HG03135 (cell line): ENCODE results near the gene PDE4DIP.
"Not testable (repeated sequence)": the region's sequence is repeated elsewhere in the genome, so short reads cannot be mapped to it uniquely, and the experiment has no call there.

Experiments used
- ATAC-seq: cut with Tn5 transposase; IDR thresholded peaks from one replicate; pipeline ENCODE4 v1.9.1; 2021; ENCODE audit warnings: mild to moderate bottlenecking, moderate library complexity; ENCODE audit not compliant: unreplicated experiment

Gene PDE4DIP

DNA sequence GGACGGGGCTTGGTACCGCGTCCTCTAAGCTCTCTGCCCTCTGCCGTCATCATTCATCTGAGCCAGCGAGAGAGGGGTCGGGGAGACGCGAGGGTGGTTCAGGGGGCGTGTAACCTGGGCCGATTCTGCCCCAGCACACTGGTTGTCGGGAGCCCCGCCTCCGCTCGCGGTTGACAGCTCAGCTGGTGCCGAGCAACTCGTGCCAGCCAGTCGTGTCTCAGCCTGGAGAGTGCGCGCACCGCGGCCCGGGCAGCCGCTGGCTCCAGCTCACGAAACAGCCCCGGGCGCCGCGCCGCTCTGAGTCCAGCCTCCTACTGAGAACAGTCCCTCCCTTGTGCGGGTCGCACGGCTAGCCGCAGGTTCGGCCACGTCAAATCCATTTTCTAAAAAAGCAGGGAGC is at the start of gene PDE4DIP:
PDE4DIP (plus strand) TSS at position 209 of the 400 bp plus-strand sequence. CDS start 347 bp downstream, outside the sequence.
- ATAC-seq: not testable (repeated sequence)

DNA sequence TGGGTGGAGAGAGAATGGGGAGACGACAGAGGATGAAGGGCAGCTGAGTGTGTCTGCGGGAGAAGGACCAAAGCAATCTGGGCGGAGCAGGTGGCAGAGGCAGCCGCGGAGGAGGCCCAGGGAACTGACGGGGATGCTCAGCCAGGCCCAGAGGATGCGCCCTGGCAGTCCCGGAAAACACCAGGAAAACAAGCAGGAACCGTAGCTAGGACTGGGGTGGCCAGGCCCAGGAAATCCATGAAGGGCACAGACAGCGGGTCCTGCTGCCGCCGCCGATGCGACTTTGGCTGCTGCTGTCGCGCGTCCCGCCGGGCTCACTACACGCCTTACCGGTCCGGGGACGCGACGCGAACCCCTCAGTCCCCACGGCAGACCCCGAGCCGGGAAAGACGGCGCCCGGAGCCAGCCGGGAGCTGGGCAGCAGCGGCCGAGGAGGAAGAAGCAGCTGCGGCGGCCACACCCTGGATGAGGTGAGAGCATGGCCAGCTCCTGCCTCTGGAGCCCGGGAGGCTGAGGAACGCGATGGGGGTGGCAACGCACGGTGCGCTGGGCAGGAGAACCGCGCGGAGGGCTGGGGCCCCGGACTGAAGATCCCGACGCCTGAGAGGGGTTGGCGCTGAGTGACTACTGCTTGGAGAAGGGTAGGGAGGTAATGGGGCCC is 35.8 kb upstream of the PDE4DIP start:
- not testable (repeated sequence) for ATAC-seq

DNA sequence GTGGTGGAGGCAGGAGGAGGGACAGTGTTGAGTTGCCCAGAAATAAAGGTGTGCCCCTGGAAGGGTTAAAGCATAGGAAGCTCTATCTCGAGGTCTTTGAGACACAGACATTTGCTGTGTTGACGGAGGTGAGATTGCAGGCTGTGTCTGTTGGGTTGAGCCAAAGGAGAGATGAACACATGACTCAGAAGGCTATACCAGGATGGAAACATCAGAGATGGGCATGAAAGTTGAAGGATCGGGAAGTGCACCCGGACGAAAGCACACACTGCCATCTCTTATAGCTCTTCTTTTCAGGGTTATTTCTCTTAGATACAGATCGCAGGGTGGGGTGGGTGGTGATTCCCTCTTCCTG is 35.3 kb upstream of the PDE4DIP start:
- not testable (repeated sequence) for ATAC-seq

DNA sequence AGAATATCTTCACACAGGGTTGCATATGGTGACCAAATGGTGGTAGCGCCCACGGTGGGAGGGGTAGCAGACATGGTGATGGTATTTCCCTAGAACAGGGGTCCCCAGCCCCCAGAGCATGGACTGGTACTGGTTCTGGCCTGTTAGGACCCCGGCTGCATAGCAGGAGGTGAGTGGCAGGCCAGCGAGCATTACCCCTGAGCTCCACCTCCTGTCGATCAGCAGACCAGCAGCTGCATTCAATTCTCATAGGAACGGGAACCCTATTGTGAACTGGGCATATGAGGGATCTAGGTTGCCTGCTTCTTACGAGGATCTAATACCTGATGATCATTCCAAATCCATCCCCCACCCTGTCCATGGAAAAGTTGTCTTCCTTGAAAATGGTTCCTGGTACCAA is 22.0 kb upstream of the PDE4DIP start:
- not testable (repeated sequence) for ATAC-seq

DNA sequence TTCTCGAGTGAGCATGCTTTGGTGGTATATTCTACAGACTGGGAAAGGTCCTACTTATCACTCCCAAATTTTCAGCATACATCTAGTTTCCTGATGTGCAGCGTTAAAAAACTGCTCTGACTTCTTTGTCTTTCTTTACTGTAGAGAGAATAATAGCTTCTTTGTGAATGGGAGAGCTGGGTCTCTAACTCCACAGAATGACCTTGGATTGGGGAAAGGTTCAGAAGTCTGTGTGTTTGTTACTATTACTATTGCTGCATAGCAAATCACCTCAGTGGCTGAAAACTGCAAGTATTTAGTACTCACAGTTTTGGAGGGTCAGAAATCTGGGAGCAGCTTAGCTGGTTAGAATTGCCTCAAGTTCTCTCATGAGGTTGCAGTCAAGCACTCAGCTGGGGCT is 20.4 kb upstream of the PDE4DIP start:
- not testable (repeated sequence) for ATAC-seq

DNA sequence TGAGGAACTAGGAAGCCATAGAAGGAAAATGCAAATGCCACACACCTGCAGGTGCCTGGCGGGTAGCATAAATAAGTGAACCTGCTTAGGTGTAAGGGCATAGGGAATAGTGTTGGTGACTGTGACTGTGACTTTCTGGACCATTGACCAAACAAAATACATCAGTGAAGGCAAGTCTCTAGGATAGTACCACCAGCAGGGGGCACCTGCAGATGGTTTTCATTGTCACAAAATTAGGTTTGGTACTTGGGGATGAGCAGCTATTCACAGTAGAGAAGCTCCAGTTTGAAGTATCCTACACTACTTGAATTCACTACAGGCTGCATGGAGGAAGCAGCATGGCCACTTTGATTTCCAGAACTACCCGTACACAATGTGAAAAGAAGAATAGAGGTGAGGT is 19.2 kb upstream of the PDE4DIP start:
- ATAC-seq: not testable (repeated sequence)

DNA sequence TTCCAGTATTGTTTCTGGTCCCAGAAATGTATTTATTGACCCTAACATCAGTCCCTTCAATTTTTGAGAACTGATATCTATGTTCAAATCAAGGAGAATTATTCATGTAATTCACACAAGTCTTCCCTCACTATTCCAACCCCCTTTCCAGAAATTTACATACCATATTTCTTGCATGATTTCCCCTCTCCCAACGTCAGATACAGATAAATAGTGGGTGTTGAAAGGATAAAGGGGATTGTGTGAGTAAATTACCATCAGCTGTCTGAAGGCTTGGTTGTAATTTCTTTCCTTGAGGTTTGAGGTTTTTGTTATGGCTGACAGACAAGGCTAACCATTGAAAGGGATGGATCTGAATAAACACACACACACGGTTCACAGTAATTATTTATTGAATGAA is 15.7 kb upstream of the PDE4DIP start:
- not testable (repeated sequence) for ATAC-seq

DNA sequence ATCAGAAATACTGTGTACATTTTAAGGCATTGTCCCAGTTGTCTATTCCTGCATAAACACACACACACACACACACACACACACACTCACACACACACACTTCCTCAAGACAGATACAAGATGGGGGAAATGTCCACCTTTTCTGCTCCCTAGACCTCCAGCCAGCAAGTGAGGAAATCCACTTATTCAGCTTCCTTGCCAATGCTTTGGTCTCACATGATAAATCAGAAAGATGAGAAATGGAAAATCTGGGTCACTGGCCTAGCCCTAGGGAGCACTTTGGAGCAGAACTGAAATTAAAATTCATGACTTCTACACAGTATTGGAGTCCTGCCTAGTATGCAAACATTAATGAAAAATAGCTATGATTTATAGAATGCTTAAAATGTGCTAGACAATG is 15.3 kb upstream of the PDE4DIP start:
- ATAC-seq: not testable (repeated sequence)

DNA sequence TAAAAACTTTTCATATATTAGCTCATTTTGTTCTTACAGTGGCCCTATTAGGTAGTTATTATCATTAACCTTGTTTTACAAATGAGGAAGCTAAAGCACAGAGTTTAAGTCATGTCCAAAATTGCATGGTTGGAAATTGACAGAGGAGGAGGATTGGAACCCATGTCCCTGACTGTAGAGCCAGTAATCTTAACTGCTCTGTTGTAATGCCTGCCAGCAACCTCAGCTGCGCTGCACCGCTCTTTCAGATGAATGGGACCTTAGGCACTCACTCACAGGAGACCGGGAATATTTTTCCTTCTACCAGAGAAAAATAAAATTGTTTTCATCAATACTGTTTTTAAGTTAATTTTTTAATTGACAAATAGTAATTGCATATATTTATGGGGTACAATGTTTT is 14.9 kb upstream of the PDE4DIP start:
- not testable (repeated sequence) for ATAC-seq

DNA sequence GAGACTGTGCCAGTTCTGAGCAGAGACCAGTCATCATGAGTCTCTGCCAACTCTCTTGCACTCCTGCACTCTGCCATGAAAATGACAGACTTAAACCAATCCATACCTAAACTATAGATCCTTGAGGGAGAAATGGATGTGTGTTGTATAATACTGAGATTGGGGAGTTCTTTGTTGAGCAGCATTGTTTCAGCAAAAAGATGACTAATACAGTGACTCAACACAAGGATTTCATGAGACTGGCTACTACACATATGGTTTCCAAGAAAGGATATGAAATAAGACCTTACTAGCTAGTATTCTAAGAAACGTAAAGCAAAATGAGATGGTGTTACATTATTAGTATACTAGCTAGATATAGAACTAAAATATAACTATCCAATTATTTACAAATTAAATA is 3.0 kb upstream of the PDE4DIP start:
- not testable (repeated sequence) for ATAC-seq

DNA sequence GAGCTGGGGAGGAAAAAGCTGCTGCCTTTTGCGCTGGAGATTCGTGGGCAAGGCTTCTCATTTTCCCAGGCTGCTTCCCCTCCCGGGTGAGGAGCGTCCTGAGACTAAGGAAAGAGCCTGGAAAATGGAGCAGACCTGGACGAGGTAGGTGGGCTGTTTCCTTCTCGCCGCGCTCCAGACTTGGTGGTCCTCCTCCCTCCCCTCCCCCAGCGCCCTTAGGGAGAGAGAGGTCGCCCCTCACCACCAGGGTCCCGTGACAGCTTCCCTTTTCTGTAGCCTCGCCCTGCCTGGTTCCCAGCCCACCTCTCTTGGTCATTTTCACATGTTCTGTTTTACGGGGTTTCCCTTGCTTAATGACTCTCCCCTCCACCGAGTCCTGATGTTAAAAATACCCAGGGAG is 423 bp downstream of the PDE4DIP start:
- not testable (repeated sequence) for ATAC-seq

DNA sequence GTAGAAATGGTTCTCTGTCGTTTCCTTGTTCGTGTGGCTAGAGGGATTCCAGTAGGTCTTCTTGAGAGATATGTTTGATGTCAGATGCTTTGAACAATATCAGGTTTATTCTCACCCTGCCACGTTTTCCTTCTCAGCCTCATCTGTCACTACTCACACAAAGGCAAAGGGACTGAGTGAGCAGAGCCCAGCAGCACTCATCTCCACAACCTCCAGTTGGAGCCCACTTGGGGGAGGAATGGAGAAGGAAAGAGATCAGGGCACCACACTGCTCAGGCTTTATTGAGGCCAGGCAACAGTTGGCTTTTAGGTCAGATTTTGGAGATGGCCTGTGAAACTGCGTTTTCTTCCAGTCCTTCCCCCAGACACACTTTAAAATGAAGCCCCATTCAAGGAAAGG is 840 bp downstream of the PDE4DIP start:
- ATAC-seq: not testable (repeated sequence)

DNA sequence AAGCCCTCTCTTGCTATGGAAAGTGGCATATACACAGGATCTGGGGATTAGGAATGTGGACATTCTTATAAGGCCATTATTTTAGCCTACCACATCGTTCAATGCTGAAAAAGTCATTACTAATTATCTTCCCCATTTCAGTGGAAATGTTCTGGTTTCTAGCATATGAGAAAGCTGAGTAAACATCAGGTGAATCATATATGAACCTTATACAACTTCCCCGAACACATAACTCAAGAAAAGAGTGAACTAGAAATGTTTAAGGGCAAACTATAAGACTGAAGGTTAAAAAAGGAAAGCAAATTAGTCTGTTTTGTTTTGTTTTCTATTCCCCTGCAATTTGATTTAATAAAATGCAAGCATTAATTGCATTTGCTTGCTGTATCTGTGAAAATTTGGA is 6.1 kb downstream of the PDE4DIP start:
- ATAC-seq: not testable (repeated sequence)

DNA sequence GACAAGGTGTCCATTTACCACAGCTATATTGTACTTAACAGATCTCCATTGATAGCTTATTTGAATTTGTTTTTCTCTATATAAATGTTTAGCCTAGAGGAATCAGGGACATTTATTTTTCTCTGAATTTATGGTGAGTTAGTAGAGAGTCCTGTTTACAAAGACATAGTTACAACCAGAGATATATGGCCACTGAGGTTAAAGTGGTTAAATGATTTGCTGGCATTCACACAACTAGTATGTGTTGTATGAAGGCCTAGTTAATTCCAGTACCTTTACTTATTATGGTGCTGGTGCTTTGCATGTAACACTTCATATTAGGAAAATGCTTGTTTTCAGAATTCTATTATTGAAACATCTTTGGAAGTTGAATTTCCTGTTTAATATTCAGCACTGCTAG is 6.6 kb downstream of the PDE4DIP start:
- not testable (repeated sequence) for ATAC-seq

DNA sequence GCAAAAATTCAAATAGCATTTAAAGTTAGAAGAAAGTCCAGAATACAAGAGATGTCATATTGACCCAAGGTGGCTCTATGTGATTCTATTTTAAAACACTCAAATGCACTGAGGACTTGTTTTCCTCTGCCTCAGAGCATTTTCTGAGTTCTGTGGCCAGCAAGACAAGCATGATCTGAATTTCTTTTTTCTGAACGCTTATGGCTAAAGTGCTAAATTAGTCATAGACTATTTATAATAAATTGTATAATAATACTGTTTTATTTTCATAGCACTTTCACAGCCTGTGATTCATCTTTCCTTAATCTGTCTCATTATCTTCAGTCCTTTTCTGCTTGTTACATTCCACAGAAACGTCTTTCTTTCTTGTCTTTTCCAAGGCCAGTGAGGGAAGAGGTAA is 7.5 kb downstream of the PDE4DIP start:
- not testable (repeated sequence) for ATAC-seq

DNA sequence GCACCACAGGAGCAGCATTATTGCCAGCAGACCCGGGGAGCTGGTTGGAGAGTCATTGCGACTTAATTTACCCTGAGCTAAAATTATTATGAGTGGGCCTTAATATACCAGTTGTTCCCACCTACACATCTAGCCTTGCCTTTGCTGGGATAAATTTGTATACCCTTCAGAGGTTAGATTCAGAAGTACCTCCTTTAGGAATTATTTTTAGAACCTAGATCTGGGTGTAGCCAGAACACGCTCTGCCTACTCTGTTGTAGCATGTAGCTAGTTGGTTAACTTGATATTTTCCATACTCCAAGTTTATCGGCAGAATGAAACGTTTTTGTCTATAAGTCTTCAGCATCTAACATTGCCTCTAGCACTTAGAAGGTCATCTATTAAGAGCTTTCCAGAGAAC is 9.1 kb downstream of the PDE4DIP start:
- ATAC-seq: not testable (repeated sequence)

DNA sequence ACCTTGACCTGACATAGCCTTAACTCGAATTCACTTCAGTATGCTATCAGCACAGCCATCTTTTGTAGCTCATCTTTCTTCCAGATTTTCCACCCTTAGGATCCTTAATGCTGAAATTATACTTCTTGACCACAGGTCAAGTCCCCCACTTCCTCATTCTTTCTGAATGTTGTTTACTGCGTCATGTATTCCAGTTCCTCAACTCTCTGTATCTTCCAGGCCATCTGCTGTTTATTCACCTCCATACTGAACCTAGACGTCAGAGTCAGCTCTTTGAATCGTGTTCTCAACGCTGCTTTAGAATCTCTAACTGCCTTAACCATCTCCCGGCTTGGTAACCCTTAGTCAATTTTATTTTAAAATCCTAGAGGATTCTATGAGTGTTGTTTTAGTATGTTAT is 9.8 kb downstream of the PDE4DIP start:
- ATAC-seq: not testable (repeated sequence)

DNA sequence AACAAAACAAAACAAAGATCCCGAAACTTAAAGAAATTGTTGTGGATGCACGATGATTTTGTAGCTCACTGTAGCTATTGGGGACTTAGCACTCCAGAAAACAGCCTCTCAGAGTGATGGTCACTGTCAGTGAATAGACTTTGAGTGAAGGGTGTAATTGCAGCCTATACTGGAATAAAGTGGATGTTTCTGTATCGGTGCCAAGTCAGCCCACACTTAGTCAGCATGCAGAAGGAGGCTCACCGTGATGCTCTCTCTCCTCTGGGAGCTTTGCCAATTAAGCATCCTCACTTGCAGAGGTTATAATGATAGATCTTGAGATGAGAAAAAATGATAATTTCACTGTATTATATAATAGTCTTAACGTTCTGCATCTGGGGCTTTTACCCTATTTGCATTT is 11.1 kb downstream of the PDE4DIP start:
- ATAC-seq: not testable (repeated sequence)

DNA sequence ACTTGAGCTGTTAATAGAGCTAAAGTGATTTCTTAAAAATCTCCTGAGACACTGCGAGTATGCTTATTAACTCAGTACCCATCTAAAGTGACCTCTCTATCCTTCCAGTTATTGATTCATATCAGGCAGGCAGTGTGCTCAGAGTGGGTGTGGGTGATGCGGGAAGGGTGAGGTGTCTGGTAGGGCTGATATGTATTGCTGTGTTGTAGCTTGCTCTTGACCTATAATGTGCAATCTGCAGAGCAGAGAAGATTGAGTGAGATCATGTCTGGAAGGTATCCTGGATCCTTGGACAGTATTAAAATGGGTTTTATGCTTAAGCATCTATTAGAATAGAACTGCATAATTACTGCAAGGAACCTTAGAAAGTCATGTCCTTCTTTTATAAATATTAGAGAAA is 15.8 kb downstream of the PDE4DIP start:
- not testable (repeated sequence) for ATAC-seq

DNA sequence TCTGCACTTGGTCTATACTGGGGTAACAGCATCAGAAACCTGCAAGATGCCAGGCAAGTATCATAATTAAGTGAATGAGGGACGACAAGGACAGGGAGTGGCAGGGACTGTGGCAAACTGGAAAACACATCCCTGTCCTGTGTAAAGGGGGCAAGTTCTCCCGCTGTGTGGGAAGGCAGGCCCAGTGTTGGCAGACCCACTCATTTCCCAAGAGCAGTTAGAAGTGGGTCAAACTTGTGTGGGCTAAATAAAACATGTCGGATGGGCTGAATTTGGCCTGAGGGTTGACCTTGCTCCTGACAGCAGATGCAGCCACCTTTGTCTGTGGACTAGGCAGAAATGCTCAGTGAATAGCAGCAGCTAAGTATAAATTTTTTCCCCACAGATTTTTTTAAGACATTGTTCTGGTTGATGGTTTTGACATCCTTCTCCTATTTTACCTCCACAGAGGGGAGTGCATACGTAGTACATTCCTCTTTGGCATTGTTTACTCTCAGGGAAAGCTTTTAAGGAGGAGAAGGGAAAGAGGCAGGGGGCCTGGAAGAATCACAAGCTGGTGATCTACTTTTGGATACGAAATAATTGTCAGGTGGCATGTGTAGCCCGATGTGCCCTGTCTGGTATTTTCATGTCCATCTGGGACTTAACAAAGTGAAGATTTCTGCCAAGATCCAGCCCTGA is 16.5 kb downstream of the PDE4DIP start:
- not testable (repeated sequence) for ATAC-seq

DNA sequence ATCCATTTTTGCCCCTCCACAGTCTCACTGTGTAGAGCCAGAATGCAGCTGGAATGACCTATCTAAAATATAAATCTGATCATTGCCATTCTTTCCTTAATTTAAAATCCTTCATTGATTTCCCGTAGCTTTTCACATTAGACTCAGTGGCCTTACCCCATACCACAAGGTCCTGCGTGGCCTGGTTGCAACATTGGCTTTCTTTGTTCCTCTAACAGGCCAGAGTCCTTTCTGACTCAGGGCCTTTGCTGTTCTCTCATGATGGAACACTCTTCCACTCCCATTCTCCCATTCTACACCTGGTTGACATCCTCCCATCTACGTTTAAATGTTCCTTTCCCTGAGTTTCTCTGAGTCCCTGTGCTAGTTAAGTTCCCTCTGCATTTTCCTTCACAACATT is 18.4 kb downstream of the PDE4DIP start:
- not testable (repeated sequence) for ATAC-seq

DNA sequence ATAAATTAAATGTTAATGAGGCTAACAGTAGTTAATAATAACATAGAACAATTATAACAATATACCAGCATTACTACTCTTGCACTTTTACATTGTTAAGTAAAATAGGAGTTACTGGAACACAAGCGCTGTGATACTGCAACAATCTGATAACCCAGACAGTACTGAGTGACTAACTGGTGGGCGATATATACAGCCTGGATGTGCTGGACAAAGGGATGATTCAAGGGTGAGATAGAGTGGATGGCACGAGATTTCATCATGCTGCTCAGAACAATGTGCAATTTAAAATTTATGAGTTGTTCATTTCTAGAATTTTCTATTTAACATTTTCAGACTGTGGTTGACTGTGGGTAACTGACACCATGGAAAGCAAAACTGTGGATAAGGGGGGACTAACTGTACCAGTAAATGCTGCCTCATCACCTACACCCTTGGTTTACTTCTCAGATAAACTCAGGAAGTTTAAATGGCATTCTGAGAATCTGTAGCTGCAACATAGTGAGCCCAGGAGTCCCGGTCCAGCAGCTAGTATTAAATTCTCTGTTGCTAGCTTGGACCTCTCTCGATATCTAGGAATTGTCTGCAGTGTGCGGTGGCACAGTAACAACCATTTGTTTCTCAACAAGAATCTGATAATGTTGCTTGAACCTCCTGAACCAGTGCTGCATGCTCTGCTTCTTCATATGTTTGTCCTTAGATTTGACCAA is 24.9 kb downstream of the PDE4DIP start:
- not testable (repeated sequence) for ATAC-seq
